Measurements from ENCODE around the gene IRX3. TPM values are rescaled to one million over a fixed set of nuclear protein-coding genes. Genes with fewer than 3 reads are reported as not detected.
A peak's percentile ranks its signal among the peaks of the same experiment; 100 is the strongest.

The IRX3 gene
- total and polyA plus RNA-seq, 2 donors (not counting 1 experiment from before 2014, with no cell fraction given) = 0.22 to 0.33 TPM

- Histone ChIP-seq H3K27ac (ENCODE audit: insufficient read depth, low read length) (no peak overlapping the region), H3K79me2 (ENCODE audit: control insufficient read depth, insufficient read depth, low read length) (no peaks in the 10 kb centered on the region), H3K9me3 (ENCODE audit: control insufficient read depth, insufficient read depth, low read depth, low read length) (no peaks in the 10 kb centered on the region), H3K36me3 (ENCODE audit: control insufficient read depth, insufficient read depth, low read length) (no peaks in the 10 kb centered on the region), H4K20me1 (ENCODE audit: control insufficient read depth, extremely low read depth, insufficient read depth, low read length) (no peaks in the 10 kb centered on the region), H3K9ac (ENCODE audit: insufficient read depth, low read length) (no peak overlapping the region), H3K4me3 (replicated peaks in 1 of 4; ENCODE audit: control extremely low read depth in 1 of 4, insufficient read depth in 1 of 4, low read depth in 3 of 4, low read length in 4 of 4) (no peak overlapping the region), H3K4me2 (ENCODE audit: extremely low read depth, insufficient read depth, low read length) (no peak overlapping the region), H2AFZ (ENCODE audit: low read length) (no peak overlapping the region), H3K27me3 (ENCODE audit: control insufficient read depth, insufficient read depth, low read length) (peaks cover 6% of the 10 kb centered on the region), H3K4me1 (ENCODE audit: control insufficient read depth, extremely low read depth, insufficient read depth, low read length) (no peaks in the 10 kb centered on the region)
- no peak for TF ChIP-seq CTCF (conservative IDR thresholded peaks at IDR 0.05 in 1 of 2, IDR thresholded peaks at IDR 0.05 in 1 of 2; ENCODE audit: low read depth in 1 of 2, low read length in 2 of 2)
- no peak for TF ChIP-seq EZH2 (IDR thresholded peaks at IDR 0.05; ENCODE audit: low read length, missing control alignments)
- DNase-seq (ENCODE audit: low read depth in 2 of 2) = no peak
Measured at GRCh38 chr16:54296543-54296942, 10.0 kb upstream of the IRX3 start.

DNA sequence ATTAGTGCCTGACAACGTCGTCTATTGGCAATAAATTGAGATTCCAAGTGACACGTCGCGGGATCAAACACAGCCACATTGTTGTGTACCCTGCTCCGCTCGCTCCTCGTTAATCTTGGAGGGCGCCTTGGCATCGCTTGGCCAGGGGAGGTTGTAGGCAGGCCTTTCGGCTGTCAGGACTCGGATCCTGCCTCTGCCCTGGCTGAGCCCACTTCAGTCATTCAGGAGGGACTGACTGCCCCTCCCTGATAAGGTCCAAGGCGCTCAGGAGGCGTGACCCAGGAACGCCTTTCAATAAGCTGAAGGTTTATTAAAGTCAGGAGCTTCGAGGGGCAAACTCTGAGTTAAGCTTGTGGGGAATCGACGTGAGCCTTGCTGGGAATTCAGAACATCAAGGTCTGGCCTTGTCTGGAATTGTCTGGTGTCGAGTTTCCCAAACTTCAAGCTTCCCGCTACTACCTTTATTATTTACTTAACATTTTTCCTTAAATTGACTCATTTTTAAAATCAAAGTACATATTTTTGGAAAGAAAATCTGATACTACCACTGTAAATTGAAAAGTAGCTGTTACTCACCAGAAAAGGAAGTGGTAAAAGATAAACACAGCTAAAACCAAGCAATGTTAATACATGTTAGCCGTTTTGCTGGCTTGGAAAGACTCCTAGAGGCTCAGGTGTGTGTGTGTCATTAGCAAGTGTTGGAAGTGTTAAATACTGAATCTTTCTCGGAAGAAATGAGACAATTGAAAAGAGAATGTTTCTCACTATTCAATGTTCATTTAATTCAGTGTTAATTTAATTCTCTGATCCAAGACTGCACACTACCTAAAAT, 5.3 kb upstream of the IRX3 start:
- no peaks in the 10 kb centered on the region for H3K36me3 ChIP-seq (ENCODE audit: control insufficient read depth, insufficient read depth, low read length)
- H3K9me3 ChIP-seq (ENCODE audit: control insufficient read depth, insufficient read depth, low read depth, low read length) = no peaks in the 10 kb centered on the region
- H3K4me3 ChIP-seq (replicated peaks in 1 of 4; ENCODE audit: control extremely low read depth in 1 of 4, insufficient read depth in 1 of 4, low read depth in 3 of 4, low read length in 4 of 4) = no peak overlapping the region
- no peak overlapping the region for H2AFZ ChIP-seq (ENCODE audit: low read length)
- peak in 1 of 2 donors; percentile 40 for DNase-seq (ENCODE audit: low read depth in 2 of 2)
- TF ChIP-seq CTCF (conservative IDR thresholded peaks at IDR 0.05 in 1 of 2, IDR thresholded peaks at IDR 0.05 in 1 of 2; ENCODE audit: low read depth in 1 of 2, low read length in 2 of 2) (no peak), EZH2 (IDR thresholded peaks at IDR 0.05; ENCODE audit: low read length, missing control alignments) (no peak)
- peaks cover 45% of the 10 kb centered on the region for H3K27me3 ChIP-seq (ENCODE audit: control insufficient read depth, insufficient read depth, low read length)
- no peaks in the 10 kb centered on the region for H3K4me1 ChIP-seq (ENCODE audit: control insufficient read depth, extremely low read depth, insufficient read depth, low read length)
- H3K79me2 ChIP-seq (ENCODE audit: control insufficient read depth, insufficient read depth, low read length) = no peaks in the 10 kb centered on the region
- H3K4me2 ChIP-seq (ENCODE audit: extremely low read depth, insufficient read depth, low read length) = no peak overlapping the region
- H3K9ac ChIP-seq (ENCODE audit: insufficient read depth, low read length) = no peak overlapping the region
- H4K20me1 ChIP-seq (ENCODE audit: control insufficient read depth, extremely low read depth, insufficient read depth, low read length) = no peaks in the 10 kb centered on the region
- no peak overlapping the region for H3K27ac ChIP-seq (ENCODE audit: insufficient read depth, low read length)

GRCh38 chr16:54290833-54291655, 4.5 kb upstream of the IRX3 start:
- Histone ChIP-seq H3K27me3 (ENCODE audit: control insufficient read depth, insufficient read depth, low read length) (peaks cover 49% of the 10 kb centered on the region), H3K4me1 (ENCODE audit: control insufficient read depth, extremely low read depth, insufficient read depth, low read length) (no peaks in the 10 kb centered on the region), H2AFZ (ENCODE audit: low read length) (no peak overlapping the region), H3K27ac (ENCODE audit: insufficient read depth, low read length) (no peak overlapping the region), H3K36me3 (ENCODE audit: control insufficient read depth, insufficient read depth, low read length) (no peaks in the 10 kb centered on the region), H3K9me3 (ENCODE audit: control insufficient read depth, insufficient read depth, low read depth, low read length) (no peaks in the 10 kb centered on the region), H3K9ac (ENCODE audit: insufficient read depth, low read length) (no peak overlapping the region), H3K79me2 (ENCODE audit: control insufficient read depth, insufficient read depth, low read length) (no peaks in the 10 kb centered on the region), H4K20me1 (ENCODE audit: control insufficient read depth, extremely low read depth, insufficient read depth, low read length) (no peaks in the 10 kb centered on the region), H3K4me2 (ENCODE audit: extremely low read depth, insufficient read depth, low read length) (no peak overlapping the region), H3K4me3 (replicated peaks in 1 of 4; ENCODE audit: control extremely low read depth in 1 of 4, insufficient read depth in 1 of 4, low read depth in 3 of 4, low read length in 4 of 4) (no peak overlapping the region)
- DNase-seq (ENCODE audit: low read depth in 2 of 2) = no peak
- TF ChIP-seq CTCF (conservative IDR thresholded peaks at IDR 0.05 in 1 of 2, IDR thresholded peaks at IDR 0.05 in 1 of 2; ENCODE audit: low read depth in 1 of 2, low read length in 2 of 2) (no peak), EZH2 (IDR thresholded peaks at IDR 0.05; ENCODE audit: low read length, missing control alignments) (no peak)
